ENCODE data around the gene KRTAP8-1. TPM values are rescaled to one million over a fixed set of nuclear protein-coding genes. Genes with fewer than 3 reads are reported as not detected.

KRTAP8-1 gene
- not detected for polyA plus RNA-seq
- long read RNA-seq, donor 1 = 0 reads
- long read RNA-seq, donor 2 = 0 reads
- long read RNA-seq, donor 3 = 0 reads
- long read RNA-seq, donor 4 = 0 reads
- long read RNA-seq, donor 5 = 0 reads
- long read RNA-seq, donor 6 = 0 reads
- long read RNA-seq, donor 7 = 0 reads
- long read RNA-seq, donor 8 = 0 reads
- long read RNA-seq, donor 9 = 0 reads
- long read RNA-seq, donor 10 = 0 reads

GRCh38 chr21:30813174-30813573, at the start of gene KRTAP8-1:
TSS of gene KRTAP8-1 (minus strand) at chr21:30813274. CDS start at chr21:30813220, 54 bp downstream.
- 87 to 91% (median 90%) methylated on average over 5 of the region's 5 CpGs for WGBS, 3 donors
- DNase-seq (no peak), FAIRE-seq (no peak)
- Histone ChIP-seq H3K4me1 (ENCODE audit: control insufficient read depth in 3 of 3, insufficient read depth in 2 of 3, low read depth in 1 of 3, low read length in 2 of 3) (no peaks in the 10 kb centered on the region), H3K27me3 (ENCODE audit: control insufficient read depth in 3 of 3, insufficient read depth in 3 of 3, low read length in 3 of 3) (no peaks in the 10 kb centered on the region), H3K9me3 (ENCODE audit: control insufficient read depth in 2 of 2, insufficient read depth in 1 of 2, low read depth in 1 of 2, low read length in 1 of 2) (peaks cover 0 to 2% of the 10 kb centered on the region in 2 donors), H3K4me3 (ENCODE audit: low read depth in 1 of 3, low read length in 3 of 3) (no peak within 1 kb of the TSS), H3K27ac (ENCODE audit: low read depth in 1 of 3, low read length in 2 of 3) (no peak within 1 kb of the TSS), H3K36me3 (ENCODE audit: control insufficient read depth in 3 of 3, insufficient read depth in 2 of 3, low read depth in 1 of 3, low read length in 3 of 3) (no peaks in the 10 kb centered on the region)

GRCh38 chr21:30847627-30848500, 34.8 kb upstream of the KRTAP8-1 start:
- Histone ChIP-seq H3K27me3 (ENCODE audit: control insufficient read depth in 3 of 3, insufficient read depth in 3 of 3, low read length in 3 of 3) (no peaks in the 10 kb centered on the region), H3K9me3 (ENCODE audit: control insufficient read depth in 2 of 2, insufficient read depth in 1 of 2, low read depth in 1 of 2, low read length in 1 of 2) (no peaks in the 10 kb centered on the region), H3K36me3 (ENCODE audit: control insufficient read depth in 3 of 3, insufficient read depth in 2 of 3, low read depth in 1 of 3, low read length in 3 of 3) (no peaks in the 10 kb centered on the region), H3K4me1 (ENCODE audit: control insufficient read depth in 3 of 3, insufficient read depth in 2 of 3, low read depth in 1 of 3, low read length in 2 of 3) (no peaks in the 10 kb centered on the region), H3K4me3 (ENCODE audit: low read depth in 1 of 3, low read length in 3 of 3) (no peak overlapping the region), H3K27ac (ENCODE audit: low read depth in 1 of 3, low read length in 2 of 3) (no peak overlapping the region)
- WGBS, 3 donors = 65 to 78% (median 72%) methylated on average over 9 of the region's 9 CpGs
- no peak for FAIRE-seq
- DNase-seq = no peak

GRCh38 chr21:30842990-30843389, 29.9 kb upstream of the KRTAP8-1 start:
- H3K9me3 ChIP-seq (ENCODE audit: control insufficient read depth in 2 of 2, insufficient read depth in 1 of 2, low read depth in 1 of 2, low read length in 1 of 2) = no peaks in the 10 kb centered on the region
- DNase-seq = no peak
- no peaks in the 10 kb centered on the region for H3K36me3 ChIP-seq (ENCODE audit: control insufficient read depth in 3 of 3, insufficient read depth in 2 of 3, low read depth in 1 of 3, low read length in 3 of 3)
- H3K4me3 ChIP-seq (ENCODE audit: low read depth in 1 of 3, low read length in 3 of 3) = no peak overlapping the region
- no peak for FAIRE-seq
- H3K27ac ChIP-seq (ENCODE audit: low read depth in 1 of 3, low read length in 2 of 3) = no peak overlapping the region
- H3K4me1 ChIP-seq (ENCODE audit: control insufficient read depth in 3 of 3, insufficient read depth in 2 of 3, low read depth in 1 of 3, low read length in 2 of 3) = no peaks in the 10 kb centered on the region
- no peaks in the 10 kb centered on the region for H3K27me3 ChIP-seq (ENCODE audit: control insufficient read depth in 3 of 3, insufficient read depth in 3 of 3, low read length in 3 of 3)

- Histone ChIP-seq H3K9me3 (ENCODE audit: control insufficient read depth in 2 of 2, insufficient read depth in 1 of 2, low read depth in 1 of 2, low read length in 1 of 2) (no peaks in the 10 kb centered on the region), H3K27ac (ENCODE audit: low read depth in 1 of 3, low read length in 2 of 3) (no peak overlapping the region), H3K36me3 (ENCODE audit: control insufficient read depth in 3 of 3, insufficient read depth in 2 of 3, low read depth in 1 of 3, low read length in 3 of 3) (no peaks in the 10 kb centered on the region), H3K4me1 (ENCODE audit: control insufficient read depth in 3 of 3, insufficient read depth in 2 of 3, low read depth in 1 of 3, low read length in 2 of 3) (no peaks in the 10 kb centered on the region), H3K4me3 (ENCODE audit: low read depth in 1 of 3, low read length in 3 of 3) (no peak overlapping the region), H3K27me3 (ENCODE audit: control insufficient read depth in 3 of 3, insufficient read depth in 3 of 3, low read length in 3 of 3) (no peaks in the 10 kb centered on the region)
- WGBS, 3 donors = 18 to 30% (median 25%) methylated on average over 5 of the region's 5 CpGs
- DNase-seq (peak; percentile 10 to 19), FAIRE-seq (no peak)
Measured at GRCh38 chr21:30839304-30839703, 26.2 kb upstream of the KRTAP8-1 start.

DNA sequence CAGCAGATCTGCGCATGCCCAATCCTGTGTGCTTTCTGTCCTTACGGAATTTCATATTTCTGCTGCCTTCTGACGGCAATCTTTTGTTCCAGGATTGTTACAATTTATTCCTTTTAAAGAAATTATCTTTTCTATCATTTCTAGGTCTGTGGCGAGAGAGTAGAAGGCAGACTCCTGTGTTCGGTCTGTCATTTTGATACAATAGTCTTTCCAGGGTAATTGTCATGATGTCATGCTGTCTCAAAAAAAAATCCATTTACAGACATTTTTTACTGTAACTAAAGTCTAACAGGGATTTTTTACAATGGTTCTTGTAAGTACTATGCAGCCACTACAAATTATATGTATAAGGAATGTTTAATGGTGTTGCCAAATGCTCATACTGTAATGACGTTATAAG, 25.5 kb upstream of the KRTAP8-1 start:
- no peak for FAIRE-seq
- no peak overlapping the region for H3K4me3 ChIP-seq (ENCODE audit: low read depth in 1 of 3, low read length in 3 of 3)
- WGBS, 3 donors = 88 to 94% (median 93%) methylated on average over 6 of the region's 6 CpGs

GRCh38 chr21:30831194-30831765, 18.2 kb upstream of the KRTAP8-1 start:
- Histone ChIP-seq H3K27ac (ENCODE audit: low read depth in 1 of 3, low read length in 2 of 3) (no peak overlapping the region), H3K9me3 (ENCODE audit: control insufficient read depth in 2 of 2, insufficient read depth in 1 of 2, low read depth in 1 of 2, low read length in 1 of 2) (peaks cover 2 to 4% of the 10 kb centered on the region in 2 donors), H3K4me3 (ENCODE audit: low read depth in 1 of 3, low read length in 3 of 3) (no peak overlapping the region), H3K36me3 (ENCODE audit: control insufficient read depth in 3 of 3, insufficient read depth in 2 of 3, low read depth in 1 of 3, low read length in 3 of 3) (no peaks in the 10 kb centered on the region), H3K27me3 (ENCODE audit: control insufficient read depth in 3 of 3, insufficient read depth in 3 of 3, low read length in 3 of 3) (no peaks in the 10 kb centered on the region), H3K4me1 (ENCODE audit: control insufficient read depth in 3 of 3, insufficient read depth in 2 of 3, low read depth in 1 of 3, low read length in 2 of 3) (no peaks in the 10 kb centered on the region)
- DNase-seq = peak in 1 of 2 donors; percentile 7
- 41 to 47% (median 44%) methylated on average over 6 of the region's 6 CpGs for WGBS, 3 donors
- FAIRE-seq = no peak

More for the DNA sequence above, 25.5 kb upstream of the KRTAP8-1 start:
- Histone ChIP-seq H3K9me3 (ENCODE audit: control insufficient read depth in 2 of 2, insufficient read depth in 1 of 2, low read depth in 1 of 2, low read length in 1 of 2) (peaks cover 0 to 1% of the 10 kb centered on the region in 2 donors), H3K4me1 (ENCODE audit: control insufficient read depth in 3 of 3, insufficient read depth in 2 of 3, low read depth in 1 of 3, low read length in 2 of 3) (no peaks in the 10 kb centered on the region), H3K27ac (ENCODE audit: low read depth in 1 of 3, low read length in 2 of 3) (no peak overlapping the region), H3K36me3 (ENCODE audit: control insufficient read depth in 3 of 3, insufficient read depth in 2 of 3, low read depth in 1 of 3, low read length in 3 of 3) (no peaks in the 10 kb centered on the region), H3K27me3 (ENCODE audit: control insufficient read depth in 3 of 3, insufficient read depth in 3 of 3, low read length in 3 of 3) (no peaks in the 10 kb centered on the region)
- DNase-seq = no peak

GRCh38 chr21:30829659-30830058, 16.6 kb upstream of the KRTAP8-1 start, which contains the start of gene KRTAP7-1:
TSS of gene KRTAP7-1 (minus strand) at chr21:30829759. CDS start at chr21:30829698, 61 bp downstream.
- no peak within 1 kb of the TSS for H3K27ac ChIP-seq (ENCODE audit: low read depth in 1 of 3, low read length in 2 of 3)
- DNase-seq = no peak
- WGBS, 3 donors = 85 to 88% (median 87%) methylated on average over 4 of the region's 4 CpGs
- FAIRE-seq = no peak
- no peaks in the 10 kb centered on the region for H3K4me1 ChIP-seq (ENCODE audit: control insufficient read depth in 3 of 3, insufficient read depth in 2 of 3, low read depth in 1 of 3, low read length in 2 of 3)
- no peaks in the 10 kb centered on the region for H3K27me3 ChIP-seq (ENCODE audit: control insufficient read depth in 3 of 3, insufficient read depth in 3 of 3, low read length in 3 of 3)
- peaks cover 2 to 4% of the 10 kb centered on the region in 2 donors for H3K9me3 ChIP-seq (ENCODE audit: control insufficient read depth in 2 of 2, insufficient read depth in 1 of 2, low read depth in 1 of 2, low read length in 1 of 2)
- H3K4me3 ChIP-seq (ENCODE audit: low read depth in 1 of 3, low read length in 3 of 3) = no peak within 1 kb of the TSS
- H3K36me3 ChIP-seq (ENCODE audit: control insufficient read depth in 3 of 3, insufficient read depth in 2 of 3, low read depth in 1 of 3, low read length in 3 of 3) = no peaks in the 10 kb centered on the region

DNA sequence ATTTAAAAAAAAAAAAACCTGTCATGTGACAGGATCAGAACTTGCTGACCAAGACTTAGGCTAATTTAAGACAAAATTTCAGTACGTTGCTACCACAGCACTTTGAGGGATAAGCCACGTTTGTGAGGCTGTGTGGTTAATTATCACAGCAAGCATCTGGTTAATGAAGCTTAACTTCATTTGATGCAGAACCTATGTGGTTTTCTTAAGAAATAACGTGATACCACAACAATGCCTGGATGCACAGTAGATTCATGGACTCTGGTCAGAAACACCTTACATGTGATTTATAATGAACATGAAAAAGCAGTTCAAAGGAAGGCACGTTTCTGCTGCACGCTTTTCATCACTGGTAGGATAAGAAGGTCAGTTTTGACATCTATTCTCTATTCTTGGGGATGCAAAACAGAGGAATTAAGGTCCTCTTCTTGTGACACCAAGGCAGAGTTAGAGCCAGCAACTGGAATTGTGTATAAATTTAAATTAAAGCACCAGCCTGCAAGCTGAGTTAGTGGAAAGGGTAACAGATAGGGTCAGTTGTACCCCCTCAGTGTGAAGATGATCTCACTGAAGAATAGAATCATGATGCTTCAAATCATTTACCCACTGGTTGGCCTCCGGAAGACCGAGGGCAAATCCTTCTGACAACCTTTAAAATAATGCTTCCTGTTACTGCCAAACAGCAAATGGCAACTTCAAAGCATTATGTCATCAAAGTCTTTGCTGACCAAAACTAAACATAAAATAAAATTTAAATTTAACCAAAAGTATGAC, 6.0 kb upstream of the KRTAP8-1 start:
- H3K4me1 ChIP-seq (ENCODE audit: control insufficient read depth in 3 of 3, insufficient read depth in 2 of 3, low read depth in 1 of 3, low read length in 2 of 3) = no peaks in the 10 kb centered on the region
- H3K27ac ChIP-seq (ENCODE audit: low read depth in 1 of 3, low read length in 2 of 3) = no peak overlapping the region
- no peak for FAIRE-seq
- no peaks in the 10 kb centered on the region for H3K9me3 ChIP-seq (ENCODE audit: control insufficient read depth in 2 of 2, insufficient read depth in 1 of 2, low read depth in 1 of 2, low read length in 1 of 2)
- no peak overlapping the region for H3K4me3 ChIP-seq (ENCODE audit: low read depth in 1 of 3, low read length in 3 of 3)
- no peaks in the 10 kb centered on the region for H3K27me3 ChIP-seq (ENCODE audit: control insufficient read depth in 3 of 3, insufficient read depth in 3 of 3, low read length in 3 of 3)
- no peaks in the 10 kb centered on the region for H3K36me3 ChIP-seq (ENCODE audit: control insufficient read depth in 3 of 3, insufficient read depth in 2 of 3, low read depth in 1 of 3, low read length in 3 of 3)
- 47 to 53% (median 52%) methylated on average over 7 of the region's 7 CpGs for WGBS, 3 donors
- no peak for DNase-seq

Data from small intestine (tissue), 16 donors.